HEK293 (cell line): ENCODE data around the gene KLC3.

Source experiments
- CTCF ChIA-PET: fragments of 350-600 bp; formaldehyde crosslinking; extraction: SDS; loops from one replicate; lab custom pipeline; 2021; ENCODE audit warnings: antibody characterized with exemption; lab: Yijun Ruan, JAX
- POLR2A ChIA-PET: fragments of 300-600 bp; formaldehyde crosslinking; extraction: SDS; loops from one replicate; lab custom pipeline; 2020; ENCODE audit warnings: antibody characterized with exemption, inconsistent platforms; lab: Yijun Ruan, JAX
- H3K27ac ChIP-seq: fragments of 200-500 bp; sonication (Bioruptor generic); 2 replicates; pipeline ENCODE4 v1.5.1; 2014; ENCODE audit warnings: low read depth, low read length, control low read depth, inconsistent platforms; ENCODE audit errors: extremely low read depth
- H3K36me3 ChIP-seq, 2 experiments: fragments of 200-500 bp in 1 of 2; sonication (Bioruptor generic) in 1 of 2; 1 replicate in 1 of 2; 2 replicates in 1 of 2; pipeline ENCODE4 v1.5.1; 2014 to 2017; ENCODE audit warnings: inconsistent platforms in 2 of 2, low read length in 2 of 2; ENCODE audit not compliant: control insufficient read depth in 2 of 2, insufficient read depth in 1 of 2
- H3K4me1 ChIP-seq: fragments of 200-500 bp; sonication (Bioruptor generic); 2 replicates; pipeline ENCODE4 v1.5.1; 2014; ENCODE audit warnings: mild to moderate bottlenecking, low read length, inconsistent platforms; ENCODE audit not compliant: control insufficient read depth, insufficient read depth
- H3K4me3 ChIP-seq: 2 replicates; pipeline ENCODE4 v1.5.1; 2011; ENCODE audit warnings: low read depth, mild to moderate bottlenecking, control low read depth, low read length, moderate library complexity
- H3K9me3 ChIP-seq: fragments of 200-500 bp; sonication (Bioruptor generic); 2 replicates; pipeline ENCODE4 v1.5.1; 2014; ENCODE audit warnings: low read depth, low read length, inconsistent platforms; ENCODE audit not compliant: control insufficient read depth, insufficient read depth
- EGR2 ChIP-seq: fragments of 450-650 bp; formaldehyde crosslinking; IDR thresholded peaks from 2 replicates; pipeline ENCODE4 v1.5.1; 2016; ENCODE audit warnings: low read depth, missing biosample characterization, missing genetic modification characterization
- GFI1B ChIP-seq: fragments of 450-650 bp; formaldehyde crosslinking; IDR thresholded peaks from 2 replicates; pipeline ENCODE4 v1.5.1; 2016; ENCODE audit warnings: missing biosample characterization, missing genetic modification characterization
- KLF8 ChIP-seq: fragments of 450-650 bp; formaldehyde crosslinking; IDR thresholded peaks from 2 replicates; pipeline ENCODE4 v1.5.1; 2016; ENCODE audit warnings: missing biosample characterization, missing genetic modification characterization
- YY2 ChIP-seq: fragments of 450-650 bp; formaldehyde crosslinking; IDR thresholded peaks from 2 replicates; pipeline ENCODE4 v1.5.1; 2016; ENCODE audit warnings: missing biosample characterization, missing genetic modification characterization
- ZFHX2 ChIP-seq: fragments of 450-650 bp; formaldehyde crosslinking; conservative IDR thresholded peaks from 2 replicates; pipeline ENCODE4 v1.5.1; 2016; ENCODE audit warnings: missing biosample characterization, missing genetic modification characterization
- ZNF10 ChIP-seq: fragments of 450-650 bp; formaldehyde crosslinking; IDR thresholded peaks from 2 replicates; pipeline ENCODE4 v1.5.1; 2017; ENCODE audit warnings: missing biosample characterization, missing genetic modification characterization
- ZNF121 ChIP-seq: fragments of 450-650 bp; formaldehyde crosslinking; IDR thresholded peaks from 2 replicates; pipeline ENCODE4 v1.5.1; 2016; ENCODE audit warnings: missing biosample characterization, missing genetic modification characterization
- ZNF248 ChIP-seq: fragments of 450-650 bp; formaldehyde crosslinking; IDR thresholded peaks from 2 replicates; pipeline ENCODE4 v1.5.1; 2017; ENCODE audit warnings: missing biosample characterization, missing genetic modification characterization
- ZNF354C ChIP-seq: fragments of 450-650 bp; formaldehyde crosslinking; IDR thresholded peaks from 2 replicates; pipeline ENCODE4 v1.5.1; 2016; ENCODE audit warnings: missing biosample characterization, missing genetic modification characterization, low read depth, borderline replicate concordance
- ZNF555 ChIP-seq: fragments of 450-650 bp; formaldehyde crosslinking; conservative IDR thresholded peaks from 2 replicates; pipeline ENCODE4 v1.5.1; 2017; ENCODE audit warnings: missing biosample characterization, mild to moderate bottlenecking, missing genetic modification characterization, inconsistent platforms
- ZNF596 ChIP-seq: fragments of 450-650 bp; IDR thresholded peaks from 2 replicates; pipeline ENCODE4 v1.5.0; 2018; ENCODE audit warnings: missing biosample characterization, mild to moderate bottlenecking, missing genetic modification characterization, moderate library complexity
- ZNF654 ChIP-seq: fragments of 450-650 bp; formaldehyde crosslinking; IDR thresholded peaks from 2 replicates; pipeline ENCODE4 v1.5.1; 2016; ENCODE audit warnings: low read depth, missing biosample characterization, missing genetic modification characterization
- ZNF747 ChIP-seq: fragments of 450-650 bp; formaldehyde crosslinking; IDR thresholded peaks from 2 replicates; pipeline ENCODE4 v1.5.1; 2016; ENCODE audit warnings: missing biosample characterization, missing genetic modification characterization
- ZNF837 ChIP-seq: fragments of 450-650 bp; formaldehyde crosslinking; IDR thresholded peaks from 2 replicates; pipeline ENCODE4 v1.5.1; 2016; ENCODE audit warnings: missing biosample characterization, missing genetic modification characterization
- TF ChIP-seq, protein P1 (sequence below): fragments of 450-650 bp; formaldehyde crosslinking; IDR thresholded peaks from 2 replicates; pipeline ENCODE4 v1.5.1; 2016; ENCODE audit warnings: missing biosample characterization, missing genetic modification characterization
- TF ChIP-seq, protein P2 (sequence below): fragments of 450-650 bp; formaldehyde crosslinking; IDR thresholded peaks from 2 replicates; pipeline ENCODE4 v1.5.1; 2017; ENCODE audit warnings: missing biosample characterization, missing genetic modification characterization
- TF ChIP-seq, protein P3 (sequence below): fragments of 450-650 bp; formaldehyde crosslinking; IDR thresholded peaks from 2 replicates; pipeline ENCODE4 v1.5.1; 2016; ENCODE audit warnings: missing biosample characterization, missing genetic modification characterization

Gene KLC3

DNA sequence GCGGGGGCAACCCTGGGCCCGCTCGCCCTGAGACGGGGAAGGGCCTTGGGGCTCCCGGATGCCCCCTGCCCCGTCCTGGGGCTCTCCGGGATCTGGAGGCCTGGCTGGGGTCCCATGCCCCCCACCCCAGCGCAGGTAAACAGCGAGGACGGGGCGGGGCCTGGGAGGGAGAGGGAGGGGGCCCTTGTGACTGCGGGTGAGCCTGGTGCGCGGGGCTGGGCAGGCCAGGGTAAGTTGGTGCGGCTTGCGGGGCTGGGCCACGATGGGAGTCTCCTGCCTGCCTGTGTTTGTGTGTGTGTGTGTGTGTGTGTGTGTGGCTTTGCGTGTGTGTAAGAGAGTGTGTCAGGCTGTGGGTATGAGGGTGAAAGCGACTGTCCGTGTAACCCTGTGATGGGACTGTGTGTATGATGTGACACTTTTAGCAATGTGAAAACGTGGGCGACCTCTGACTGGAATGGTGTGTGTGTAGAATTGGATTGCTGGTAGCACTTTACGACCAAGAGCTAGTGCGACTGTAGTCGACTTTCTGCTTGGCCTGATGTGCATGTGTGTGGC, 426 bp downstream of the KLC3 start (continued):
- TF ChIP-seq ZNF354C (tag by site-specific recombination) (no peak), ZNF10 (tag by site-specific recombination) (no peak), ZNF596 (tag by site-specific recombination) (no peak), GFI1B (tag by site-specific recombination) (no peak; the same call in 1 of the 2 replicates), ZNF248 (tag by site-specific recombination) (no peak), ZNF837 (tag by site-specific recombination) (no peak), YY2 (no peak), ZNF555 (tag by site-specific recombination) (no peak), KLF8 (tag by site-specific recombination) (peak; percentile 63)
- TF ChIP-seq, protein P1, sequence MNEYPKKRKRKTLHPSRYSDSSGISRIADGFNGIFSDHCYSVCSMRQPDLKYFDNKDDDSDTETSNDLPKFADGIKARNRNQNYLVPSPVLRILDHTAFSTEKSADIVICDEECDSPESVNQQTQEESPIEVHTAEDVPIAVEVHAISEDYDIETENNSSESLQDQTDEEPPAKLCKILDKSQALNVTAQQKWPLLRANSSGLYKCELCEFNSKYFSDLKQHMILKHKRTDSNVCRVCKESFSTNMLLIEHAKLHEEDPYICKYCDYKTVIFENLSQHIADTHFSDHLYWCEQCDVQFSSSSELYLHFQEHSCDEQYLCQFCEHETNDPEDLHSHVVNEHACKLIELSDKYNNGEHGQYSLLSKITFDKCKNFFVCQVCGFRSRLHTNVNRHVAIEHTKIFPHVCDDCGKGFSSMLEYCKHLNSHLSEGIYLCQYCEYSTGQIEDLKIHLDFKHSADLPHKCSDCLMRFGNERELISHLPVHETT (tag by site-specific recombination) = no peak
- TF ChIP-seq, protein P2, sequence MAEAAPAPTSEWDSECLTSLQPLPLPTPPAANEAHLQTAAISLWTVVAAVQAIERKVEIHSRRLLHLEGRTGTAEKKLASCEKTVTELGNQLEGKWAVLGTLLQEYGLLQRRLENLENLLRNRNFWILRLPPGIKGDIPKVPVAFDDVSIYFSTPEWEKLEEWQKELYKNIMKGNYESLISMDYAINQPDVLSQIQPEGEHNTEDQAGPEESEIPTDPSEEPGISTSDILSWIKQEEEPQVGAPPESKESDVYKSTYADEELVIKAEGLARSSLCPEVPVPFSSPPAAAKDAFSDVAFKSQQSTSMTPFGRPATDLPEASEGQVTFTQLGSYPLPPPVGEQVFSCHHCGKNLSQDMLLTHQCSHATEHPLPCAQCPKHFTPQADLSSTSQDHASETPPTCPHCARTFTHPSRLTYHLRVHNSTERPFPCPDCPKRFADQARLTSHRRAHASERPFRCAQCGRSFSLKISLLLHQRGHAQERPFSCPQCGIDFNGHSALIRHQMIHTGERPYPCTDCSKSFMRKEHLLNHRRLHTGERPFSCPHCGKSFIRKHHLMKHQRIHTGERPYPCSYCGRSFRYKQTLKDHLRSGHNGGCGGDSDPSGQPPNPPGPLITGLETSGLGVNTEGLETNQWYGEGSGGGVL (tag by site-specific recombination) = peak; percentile 55; the same call in 1 of the 2 replicates
- TF ChIP-seq, protein P3, sequence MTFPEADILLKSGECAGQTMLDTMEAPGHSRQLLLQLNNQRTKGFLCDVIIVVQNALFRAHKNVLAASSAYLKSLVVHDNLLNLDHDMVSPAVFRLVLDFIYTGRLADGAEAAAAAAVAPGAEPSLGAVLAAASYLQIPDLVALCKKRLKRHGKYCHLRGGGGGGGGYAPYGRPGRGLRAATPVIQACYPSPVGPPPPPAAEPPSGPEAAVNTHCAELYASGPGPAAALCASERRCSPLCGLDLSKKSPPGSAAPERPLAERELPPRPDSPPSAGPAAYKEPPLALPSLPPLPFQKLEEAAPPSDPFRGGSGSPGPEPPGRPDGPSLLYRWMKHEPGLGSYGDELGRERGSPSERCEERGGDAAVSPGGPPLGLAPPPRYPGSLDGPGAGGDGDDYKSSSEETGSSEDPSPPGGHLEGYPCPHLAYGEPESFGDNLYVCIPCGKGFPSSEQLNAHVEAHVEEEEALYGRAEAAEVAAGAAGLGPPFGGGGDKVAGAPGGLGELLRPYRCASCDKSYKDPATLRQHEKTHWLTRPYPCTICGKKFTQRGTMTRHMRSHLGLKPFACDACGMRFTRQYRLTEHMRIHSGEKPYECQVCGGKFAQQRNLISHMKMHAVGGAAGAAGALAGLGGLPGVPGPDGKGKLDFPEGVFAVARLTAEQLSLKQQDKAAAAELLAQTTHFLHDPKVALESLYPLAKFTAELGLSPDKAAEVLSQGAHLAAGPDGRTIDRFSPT = peak; percentile 56; the same call in 1 of the 2 replicates

DNA sequence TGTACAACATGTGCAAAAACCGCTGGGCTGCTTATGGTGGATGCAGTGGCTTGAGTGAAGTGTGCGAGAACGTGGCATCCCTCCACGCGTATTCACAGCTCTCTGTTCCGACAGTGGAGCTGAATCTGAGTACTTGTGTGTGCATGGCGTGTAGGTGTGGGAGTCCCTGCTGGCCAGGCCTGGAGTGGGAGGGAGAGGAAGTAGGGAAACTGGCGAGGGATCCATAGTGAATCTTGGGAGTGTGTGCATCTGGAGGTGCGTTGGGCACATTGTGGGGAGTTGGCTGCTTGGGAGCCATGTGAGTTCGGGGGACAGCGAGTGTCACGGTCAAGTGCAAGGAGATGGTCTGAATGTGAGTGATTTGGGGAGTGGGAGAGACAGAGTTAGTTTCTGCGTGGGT, 2.4 kb downstream of the KLC3 start:
- ChIA-PET CTCF (interaction anchor here (0.8 to 1.7 kb wide), 2 partner anchors 34 to 136 kb away, joined by 3 to 6 read pairs; no protein-coding TSS in a partner anchor), POLR2A (no interaction called here)
- H3K4me1 ChIP-seq = no peaks in the 10 kb centered on the region
- TF ChIP-seq ZNF248 (tag by site-specific recombination) = 0 out of 2 replicates have a peak, but pooled peaks have one; percentile 17
- no peak for TF ChIP-seq ZNF747
- peak; percentile 77 for TF ChIP-seq EGR2 (tag by site-specific recombination)
- TF ChIP-seq ZNF654 (tag by site-specific recombination) = no peak
- no peak for TF ChIP-seq ZNF121 (tag by site-specific recombination)
- TF ChIP-seq ZFHX2 (tag by site-specific recombination) = peak; percentile 85
- H3K4me3 ChIP-seq = no peak overlapping the region
- no peaks in the 10 kb centered on the region for H3K9me3 ChIP-seq
- H3K27ac ChIP-seq = no peak overlapping the region
- peaks cover 0 to 6% of the 10 kb centered on the region in 2 experiments; a peak in 2 of 3 replicates for H3K36me3 ChIP-seq
